HCT116 (cell line): ENCODE results near the gene MSL1. TPM values are rescaled to one million over a fixed set of nuclear protein-coding genes. Genes with fewer than 3 reads are reported as not detected.

Source experiments
- ATAC-seq: fragments of 200-7000 bp; cut with Tn5 transposase; 2 replicates; pipeline ENCODE4 v1.9.1; 2020; ENCODE audit warnings: mild to moderate bottlenecking, moderate library complexity
- BruUV-seq: library from RNA; stranded (reverse); fragments of 400-500 nt; replicated peaks from 2 replicates; lab custom pipeline; 2021; lab: Mats Ljungman, UMichigan
- CTCF ChIA-PET: fragments of 300-600 bp; sonication (Branson Sonifier 250); formaldehyde crosslinking; loops from one replicate; lab custom pipeline; 2021; ENCODE audit warnings: antibody characterized with exemption; lab: Charles Lee
- POLR2A ChIA-PET: fragments of 300-600, 350-600 bp; sonication (Branson Sonifier 250); formaldehyde crosslinking; loops from one replicate; lab custom pipeline; 2021; ENCODE audit warnings: antibody characterized with exemption; lab: Charles Lee
- RAD21 ChIA-PET, 2 experiments: fragments of 300-600 bp; sonication (Branson Sonifier 250); formaldehyde crosslinking; loops; one replicate each; lab custom pipeline; 2023; ENCODE audit warnings: low total read pairs in 2 of 2; ENCODE audit not compliant: uncharacterized antibody in 2 of 2, unreplicated experiment in 2 of 2, low non-redundant PET in 1 of 2; lab: Charles Lee
- DNase-seq: peaks from one replicate; pipeline ENCODE4 v3.0.0-alpha.2; 2010; ENCODE audit warnings: low read depth, low spot score
- H2AFZ ChIP-seq: fragments of 200-600 bp; shearing (Covaris generic), sonication (generic); 2 replicates; pipeline ENCODE4 v1.6.1; 2017; ENCODE audit warnings: low read depth, mixed run types, mixed read lengths, antibody characterized with exemption, low read length; ENCODE audit not compliant: poor library complexity, severe bottlenecking
- H3K27ac ChIP-seq: 2 replicates; pipeline ENCODE4 v1.5.1; 2012; ENCODE audit warnings: low read depth, low read length
- H3K27me3 ChIP-seq: fragments of 200-600 bp; sonication (generic); 2 replicates; pipeline ENCODE4 v1.6.1; 2016; ENCODE audit warnings: mixed run types, low read length, mixed read lengths; ENCODE audit not compliant: insufficient read depth
- H3K36me3 ChIP-seq, 2 experiments: fragments of 200-500 bp in 1 of 2; fragments of 200-600 bp in 1 of 2; sonication (Bioruptor generic) in 1 of 2; sonication (generic) in 1 of 2; 2 replicates each; pipeline versions ENCODE4 v1.5.1 to v1.6.1; 2014 to 2016; ENCODE audit warnings: low read length in 2 of 2, inconsistent platforms in 1 of 2, mixed read lengths in 1 of 2, mixed run types in 1 of 2; ENCODE audit not compliant: insufficient read depth in 2 of 2, control insufficient read depth in 1 of 2
- H3K4me1 ChIP-seq, 2 experiments: fragments of 200-600 bp in 1 of 2; sonication (generic) in 1 of 2; 2 replicates each; pipeline versions ENCODE4 v1.5.1 to v1.6.1; 2012 to 2017; ENCODE audit warnings: low read length in 2 of 2, inconsistent platforms in 1 of 2, mild to moderate bottlenecking in 1 of 2, mixed read lengths in 1 of 2, mixed run types in 1 of 2, moderate library complexity in 1 of 2; ENCODE audit not compliant: insufficient read depth in 2 of 2, control insufficient read depth in 1 of 2
- H3K4me2 ChIP-seq: fragments of 200-600 bp; sonication (generic); 2 replicates; pipeline ENCODE4 v1.6.1; 2017; ENCODE audit warnings: mixed run types, low read length, mixed read lengths
- H3K4me3 ChIP-seq, 2 experiments: fragments of 200-600 bp in 1 of 2; sonication (generic) in 1 of 2; replicated peaks in 1 of 2; 2 replicates each; pipeline ENCODE4 v1.5.1; 2011 to 2016; ENCODE audit warnings: low read length in 2 of 2, control low read depth in 1 of 2, low read depth in 1 of 2, mild to moderate bottlenecking in 1 of 2, mixed read lengths in 1 of 2, mixed run types in 1 of 2
- H3K79me2 ChIP-seq: fragments of 200-600 bp; sonication (generic); 2 replicates; pipeline ENCODE4 v1.6.1; 2017; ENCODE audit warnings: mild to moderate bottlenecking, mixed run types, low read length, moderate library complexity, mixed read lengths; ENCODE audit not compliant: insufficient read depth
- H3K9ac ChIP-seq: fragments of 200-600 bp; sonication (generic); 2 replicates; pipeline ENCODE4 v1.6.1; 2016; ENCODE audit warnings: low read length, mixed read lengths
- H3K9me2 ChIP-seq: fragments of 200-600 bp; sonication (generic), shearing (Covaris generic); 2 replicates; pipeline ENCODE4 v1.6.1; 2017; ENCODE audit warnings: mixed run types, mild to moderate bottlenecking, moderate library complexity; ENCODE audit not compliant: insufficient read depth
- H3K9me3 ChIP-seq, 2 experiments: fragments of 200-500 bp in 1 of 2; fragments of 200-600 bp in 1 of 2; sonication (Bioruptor generic) in 1 of 2; sonication (generic) in 1 of 2; 2 replicates each; pipeline ENCODE4 v1.6.1; 2014 to 2017; ENCODE audit warnings: low read length in 2 of 2, mixed read lengths in 2 of 2, inconsistent platforms in 1 of 2, low read depth in 1 of 2, mild to moderate bottlenecking in 1 of 2, mixed run types in 1 of 2, moderate library complexity in 1 of 2; ENCODE audit not compliant: control insufficient read depth in 1 of 2, insufficient read depth in 1 of 2
- H4K20me1 ChIP-seq: fragments of 200-600 bp; sonication (generic), shearing (Covaris generic); 2 replicates; pipeline ENCODE4 v1.6.1; 2017; ENCODE audit warnings: mixed run types, mild to moderate bottlenecking, moderate library complexity; ENCODE audit not compliant: insufficient read depth
- ATF3 ChIP-seq: IDR thresholded peaks from 2 replicates; pipeline ENCODE4 v1.6.1; 2012
- CBX3 ChIP-seq: IDR thresholded peaks from 2 replicates; pipeline ENCODE4 v1.6.1; 2012; ENCODE audit warnings: low read depth
- CEBPB ChIP-seq: IDR thresholded peaks from 2 replicates; pipeline ENCODE4 v1.6.1; 2012; ENCODE audit warnings: low read depth
- EGR1 ChIP-seq: IDR thresholded peaks from 2 replicates; pipeline ENCODE4 v1.6.1; 2012; ENCODE audit warnings: low read depth
- EZH2 ChIP-seq: fragments of 200-600 bp; sonication (generic); IDR thresholded peaks from 2 replicates; pipeline ENCODE4 v1.6.1; 2017; ENCODE audit warnings: antibody characterized with exemption, mixed run types
- MAX ChIP-seq: IDR thresholded peaks from 2 replicates; pipeline ENCODE4 v1.6.1; 2012
- POLR2A ChIP-seq: IDR thresholded peaks from 2 replicates; pipeline ENCODE4 v1.7.0; 2011; ENCODE audit warnings: borderline replicate concordance; ENCODE audit not compliant: insufficient read depth, insufficient read length; ENCODE audit errors: extremely low read depth
- SIN3A ChIP-seq: IDR thresholded peaks from 2 replicates; pipeline ENCODE4 v1.6.1; 2012; ENCODE audit warnings: low read depth
- SP1 ChIP-seq: IDR thresholded peaks from 2 replicates; pipeline ENCODE4 v1.6.1; 2012; ENCODE audit warnings: low read depth
- SRF ChIP-seq: IDR thresholded peaks from 2 replicates; pipeline ENCODE4 v1.6.1; 2012; ENCODE audit warnings: low read depth
- TCF7L2 ChIP-seq: IDR thresholded peaks from 2 replicates; pipeline ENCODE4 v1.7.0; 2011; ENCODE audit warnings: borderline replicate concordance, inconsistent platforms; ENCODE audit not compliant: insufficient read depth, insufficient read length; ENCODE audit errors: extremely low read depth
- ZBTB33 ChIP-seq: IDR thresholded peaks from 2 replicates; pipeline ENCODE4 v1.6.1; 2011; ENCODE audit warnings: mild to moderate bottlenecking, low read length, moderate library complexity; ENCODE audit not compliant: insufficient replicate concordance; ENCODE audit errors: extremely low read depth
- ZNF274 ChIP-seq: fragments of 200-500 bp; sonication (Bioruptor generic); IDR thresholded peaks from 2 replicates; pipeline ENCODE4 v1.6.1; 2014; ENCODE audit warnings: mild to moderate bottlenecking, low read depth, low read length, inconsistent platforms
- intact Hi-C: fragments of 100-400 bp; cut with micrococcal nuclease; formaldehyde crosslinking; loops from 2 replicates; pipeline ENCODE4 v1.10.0; 2022
- total RNA-seq: library from RNA; stranded (reverse); gene quantifications from one replicate; pipeline ENCODE4 v1.2.1, GENCODE V29; 2021; ENCODE audit not compliant: unreplicated experiment

MSL1 gene
- total RNA-seq, 1 experiment from 2014 or later: 67.2 TPM

GRCh38 chr17:40177275-40177874 is 55.6 kb downstream of the MSL1 start, which contains the start of gene RAPGEFL1:
Gene RAPGEFL1 (plus strand): TSS chr17:40177470. CDS start chr17:40177862, 392 bp downstream.
- CTCF ChIA-PET: no interaction called here
- DNase-seq (no peak), ATAC-seq (peak; percentile 63)
- Histone ChIP-seq H3K4me1 (peaks cover 49 to 60% of the 10 kb centered on the region in 2 experiments), H3K4me2 (peak within 1 kb of the TSS; percentile 67), H3K27ac (peak within 1 kb of the TSS; percentile 86), H3K27me3 (no peaks in the 10 kb centered on the region), H3K36me3 (peaks cover 0 to 10% of the 10 kb centered on the region in 2 experiments; a peak in 1 of 4 replicates), H3K9me2 (no peaks in the 10 kb centered on the region), H3K4me3 (peak within 1 kb of the TSS in 1 of 2 experiments; percentile 43; a peak in 2 of 4 replicates), H2AFZ (no peak within 1 kb of the TSS), H3K9me3 (no peaks in the 10 kb centered on the region), H3K9ac (peak within 1 kb of the TSS; percentile 35), H4K20me1 (no peaks in the 10 kb centered on the region), H3K79me2 (no peaks in the 10 kb centered on the region)
- RAD21 ChIA-PET: no interaction called here
- no peak for TF ChIP-seq ATF3
- TF ChIP-seq MAX: peak; percentile 86
- TF ChIP-seq CBX3: no peak
- TF ChIP-seq EGR1: peak; percentile 82
- no peak for TF ChIP-seq SP1
- intact Hi-C loops: no loop called here
- BruUV-seq: no TSS peak
- POLR2A ChIA-PET: no interaction called here

- intact Hi-C loops: no loop called here
- Histone ChIP-seq H3K27ac (peak overlapping the region; percentile 86; the same call in 1 of the 2 replicates), H3K9me3 (no peaks in the 10 kb centered on the region), H3K9ac (no peak overlapping the region), H3K79me2 (no peaks in the 10 kb centered on the region), H4K20me1 (no peaks in the 10 kb centered on the region), H3K36me3 (peaks cover 0 to 9% of the 10 kb centered on the region in 2 experiments; a peak in 1 of 4 replicates), H3K4me3 (no peak overlapping the region), H3K27me3 (no peaks in the 10 kb centered on the region)
- CTCF ChIA-PET: interaction anchor here (1.8 kb wide), 1 partner anchor 65 kb away, joined by 12 read pairs; no protein-coding TSS in a partner anchor
- no peak for DNase-seq
- BruUV-seq: no TSS peak
- POLR2A ChIA-PET: no interaction called here
- no peak for ATAC-seq
- TF ChIP-seq CEBPB (no peak), TCF7L2 (no peak), EZH2 (no peak), SRF (no peak), ZNF274 (no peak), EGR1 (no peak), CBX3 (no peak), ZBTB33 (no peak), SIN3A (no peak), POLR2A (no peak)
- TF ChIP-seq, all 23 proteins: peak for 0
- H2AFZ ChIP-seq: no peak overlapping the region
- no peaks in the 10 kb centered on the region for H3K9me2 ChIP-seq
- peaks cover 49 to 60% of the 10 kb centered on the region in 2 experiments for H3K4me1 ChIP-seq
- peak overlapping the region; percentile 67 for H3K4me2 ChIP-seq
- RAD21 ChIA-PET: no interaction called here
Measured at GRCh38 chr17:40178021-40178601, 56.3 kb downstream of the MSL1 start.
